Left ventricle myocardium inferior (tissue), 1 donor: ENCODE data around the gene SLITRK5. TPM values are rescaled to one million over a fixed set of nuclear protein-coding genes. Genes with fewer than 3 reads are reported as not detected.
A peak's percentile ranks its signal among the peaks of the same experiment; 100 is the strongest.

Source experiments
- DNase-seq: peaks from one replicate; pipeline ENCODE4 v3.0.0-alpha.2; 2020
- H3K27ac ChIP-seq: fragments of 200-600 bp; replicated peaks from 2 replicates; pipeline ENCODE4 v1.8.0; 2021
- H3K27me3 ChIP-seq: fragments of 200-600 bp; 2 replicates; pipeline ENCODE4 v1.8.0; 2021; ENCODE audit warnings: low read depth
- H3K36me3 ChIP-seq: fragments of 200-600 bp; 2 replicates; pipeline ENCODE4 v1.8.0; 2021
- H3K4me1 ChIP-seq: fragments of 200-600 bp; 2 replicates; pipeline ENCODE4 v1.8.0; 2021
- H3K4me3 ChIP-seq: fragments of 200-600 bp; 2 replicates; pipeline ENCODE4 v1.8.0; 2021; ENCODE audit warnings: mild to moderate bottlenecking, moderate library complexity
- H3K9me3 ChIP-seq: fragments of 200-600 bp; replicated peaks from 2 replicates; pipeline ENCODE4 v1.8.0; 2021
- CTCF ChIP-seq: fragments of 200-600 bp; IDR thresholded peaks from 2 replicates; pipeline ENCODE4 v1.8.0; 2021; ENCODE audit warnings: antibody characterized with exemption, mild to moderate bottlenecking, borderline replicate concordance
- intact Hi-C: fragments of 100-400 bp; cut with micrococcal nuclease; formaldehyde crosslinking; loops from one replicate; pipeline ENCODE4 v1.11.0; 2022
- total RNA-seq: library from RNA; stranded (reverse); fragmentation: NEBNext Ultra II Directional; extraction: Animal tissue kit (Norgen Biotek cat#: 25700); gene quantifications from one replicate; pipeline ENCODE4 v1.2.1, GENCODE V29; 2021
- donor health status: DM: no; HTN: yes; CAD: no; lungs with severe emphysema.

SLITRK5 gene
- total RNA-seq, 1 donor from 2014 or later = 0.03 TPM

GRCh38 chr13:87676254-87677042, 5.3 kb downstream of the SLITRK5 start:
- intact Hi-C loops = no loop called here
- Histone ChIP-seq H3K27ac (no peak overlapping the region), H3K9me3 (no peaks in the 10 kb centered on the region), H3K4me3 (peak overlapping the region; percentile 64), H3K36me3 (no peaks in the 10 kb centered on the region), H3K27me3 (peaks cover 79% of the 10 kb centered on the region), H3K4me1 (peaks cover 42% of the 10 kb centered on the region)
- TF ChIP-seq CTCF = no peak
- DNase-seq = no peak

GRCh38 chr13:87677043-87677495, 5.9 kb downstream of the SLITRK5 start:
- DNase-seq = no peak
- intact Hi-C loops = no loop called here

GRCh38 chr13:87677496-87678371, 6.6 kb downstream of the SLITRK5 start:
- Histone ChIP-seq H3K27me3 (peaks cover 67% of the 10 kb centered on the region), H3K9me3 (no peaks in the 10 kb centered on the region), H3K27ac (no peak overlapping the region), H3K4me3 (peak overlapping the region; percentile 64), H3K4me1 (peaks cover 31% of the 10 kb centered on the region), H3K36me3 (no peaks in the 10 kb centered on the region)
- no peak for DNase-seq
- no peak for TF ChIP-seq CTCF
- intact Hi-C loops = no loop called here

More at GRCh38 chr13:87677043-87677495, 5.9 kb downstream of the SLITRK5 start:
- Histone ChIP-seq H3K27me3 (peaks cover 72% of the 10 kb centered on the region), H3K9me3 (no peaks in the 10 kb centered on the region), H3K4me3 (peak overlapping the region; percentile 64), H3K4me1 (peaks cover 36% of the 10 kb centered on the region), H3K36me3 (no peaks in the 10 kb centered on the region), H3K27ac (no peak overlapping the region)
- no peak for TF ChIP-seq CTCF

- Histone ChIP-seq H3K9me3 (no peaks in the 10 kb centered on the region), H3K4me1 (peaks cover 26% of the 10 kb centered on the region), H3K27me3 (peaks cover 61% of the 10 kb centered on the region), H3K36me3 (no peaks in the 10 kb centered on the region), H3K4me3 (peak overlapping the region; percentile 64), H3K27ac (no peak overlapping the region)
- intact Hi-C loops = no loop called here
- TF ChIP-seq CTCF = no peak
- no peak for DNase-seq
Observed at GRCh38 chr13:87678372-87678752, 7.2 kb downstream of the SLITRK5 start.

- H3K36me3 ChIP-seq = no peaks in the 10 kb centered on the region
- H3K9me3 ChIP-seq = no peaks in the 10 kb centered on the region
- peaks cover 17% of the 10 kb centered on the region for H3K4me1 ChIP-seq
- H3K4me3 ChIP-seq = no peak overlapping the region
- H3K27ac ChIP-seq = no peak overlapping the region
- TF ChIP-seq CTCF = no peak
- intact Hi-C loops = no loop called here
- H3K27me3 ChIP-seq = peaks cover 42% of the 10 kb centered on the region
- DNase-seq = no peak
Observed at GRCh38 chr13:87680298-87680697, 9.1 kb downstream of the SLITRK5 start.
